Peyer's patch (tissue), 4 donors: ENCODE results near the gene STX18.

ENCODE experiments used
- CTCF ChIP-seq, 6 experiments: fragments of 450-650 bp in 4 of 6; fragments of 200-600 bp in 2 of 6; sonication (generic) in 1 of 6; IDR thresholded peaks; one replicate each; pipeline ENCODE4 v1.5.1; 2017 to 2019; ENCODE audit warnings: antibody characterized with exemption in 6 of 6, mild to moderate bottlenecking in 3 of 6, moderate library complexity in 1 of 6
- POLR2A ChIP-seq, 2 donors: fragments of 450-650 bp; IDR thresholded peaks; one replicate each; pipeline ENCODE4 v1.5.1; 2017; ENCODE audit warnings: antibody characterized with exemption in 2 of 2, mild to moderate bottlenecking in 2 of 2, moderate library complexity in 2 of 2

GRCh38 chr4:4480205-4480604, 61.6 kb downstream of the STX18 start:
- TF ChIP-seq CTCF (IDR thresholded peaks at IDR 0.05) (no peak), POLR2A (IDR thresholded peaks at IDR 0.05) (no peak)
